ENCODE results near the gene RERE. TPM values are rescaled to one million over a fixed set of nuclear protein-coding genes. Genes with fewer than 3 reads are reported as not detected.

The RERE gene
- total RNA-seq, 1 donor from 2014 or later: 19.2 TPM

GRCh38 chr1:8443558-8444194, 373.8 kb downstream of the RERE start:
- no peak for FAIRE-seq

GRCh38 chr1:8441426-8441825, 376.0 kb downstream of the RERE start:
- no peak for FAIRE-seq

More at GRCh38 chr1:8443558-8444194, 373.8 kb downstream of the RERE start:
- Histone ChIP-seq H3K4me3 (ENCODE audit: low read depth, low read length) (no peak overlapping the region), H3K36me3 (ENCODE audit: control insufficient read depth, insufficient read depth, low read length) (peaks cover 4% of the 10 kb centered on the region), H3K27me3 (ENCODE audit: control insufficient read depth, insufficient read depth, low read length) (no peaks in the 10 kb centered on the region)
- no peak for TF ChIP-seq CTCF (IDR thresholded peaks at IDR 0.05; ENCODE audit: insufficient read depth, low read length, severe bottlenecking)
- no peak for DNase-seq (ENCODE audit: low read depth)

GRCh38 chr1:8439015-8439702, 378.3 kb downstream of the RERE start:
- H3K27me3 ChIP-seq (ENCODE audit: control insufficient read depth, insufficient read depth, low read length): no peaks in the 10 kb centered on the region
- FAIRE-seq: no peak
- H3K4me3 ChIP-seq (ENCODE audit: low read depth, low read length): no peak overlapping the region
- no peaks in the 10 kb centered on the region for H3K36me3 ChIP-seq (ENCODE audit: control insufficient read depth, insufficient read depth, low read length)
- TF ChIP-seq CTCF (IDR thresholded peaks at IDR 0.05; ENCODE audit: insufficient read depth, low read length, severe bottlenecking): peak; percentile 17
- peak; percentile 27 for DNase-seq (ENCODE audit: low read depth)

More at GRCh38 chr1:8441426-8441825, 376.0 kb downstream of the RERE start:
- Histone ChIP-seq H3K27me3 (ENCODE audit: control insufficient read depth, insufficient read depth, low read length) (no peaks in the 10 kb centered on the region), H3K36me3 (ENCODE audit: control insufficient read depth, insufficient read depth, low read length) (no peaks in the 10 kb centered on the region), H3K4me3 (ENCODE audit: low read depth, low read length) (no peak overlapping the region)
- DNase-seq (ENCODE audit: low read depth): no peak
- no peak for TF ChIP-seq CTCF (IDR thresholded peaks at IDR 0.05; ENCODE audit: insufficient read depth, low read length, severe bottlenecking)

- no peak for TF ChIP-seq CTCF (IDR thresholded peaks at IDR 0.05; ENCODE audit: insufficient read depth, low read length, severe bottlenecking)
- FAIRE-seq: no peak
- DNase-seq (ENCODE audit: low read depth): no peak
- Histone ChIP-seq H3K36me3 (ENCODE audit: control insufficient read depth, insufficient read depth, low read length) (no peaks in the 10 kb centered on the region), H3K27me3 (ENCODE audit: control insufficient read depth, insufficient read depth, low read length) (no peaks in the 10 kb centered on the region), H3K4me3 (ENCODE audit: low read depth, low read length) (no peak overlapping the region)
Measured at GRCh38 chr1:8438489-8438888, 379.0 kb downstream of the RERE start.

- no peaks in the 10 kb centered on the region for H3K27me3 ChIP-seq (ENCODE audit: control insufficient read depth, insufficient read depth, low read length)
- TF ChIP-seq CTCF (IDR thresholded peaks at IDR 0.05; ENCODE audit: insufficient read depth, low read length, severe bottlenecking): no peak
- FAIRE-seq (no peak), DNase-seq (ENCODE audit: low read depth) (no peak)
- no peaks in the 10 kb centered on the region for H3K36me3 ChIP-seq (ENCODE audit: control insufficient read depth, insufficient read depth, low read length)
- no peak overlapping the region for H3K4me3 ChIP-seq (ENCODE audit: low read depth, low read length)
Measured at GRCh38 chr1:8437347-8437746, 380.1 kb downstream of the RERE start.

All from bronchial epithelial cell (primary cell).